Smooth muscle cell (in vitro differentiated cells): ENCODE measurements around the gene PDCD7. TPM values are rescaled to one million over a fixed set of nuclear protein-coding genes. Genes with fewer than 3 reads are reported as not detected.

Source experiments
- DNase-seq: peaks from one replicate; lab custom pipeline; 2025; ENCODE audit not compliant: unreplicated experiment; lab: John Stamatoyannopoulos, UW
- H2AFZ ChIP-seq: fragments of 200-600 bp; sonication (generic); 2 replicates; pipeline ENCODE4 v1.6.0; 2016; ENCODE audit warnings: antibody characterized with exemption, low read depth, mild to moderate bottlenecking
- H3F3A ChIP-seq: fragments of 200-600 bp; sonication (generic); 2 replicates; pipeline ENCODE4 v1.6.0; 2017; ENCODE audit warnings: antibody characterized with exemption, low read depth
- H3K27ac ChIP-seq: fragments of 200-600 bp; sonication (generic); 2 replicates; pipeline ENCODE4 v1.5.1; 2016; ENCODE audit warnings: low read depth, mild to moderate bottlenecking
- H3K27me3 ChIP-seq: fragments of 200-600 bp; sonication (generic); 2 replicates; pipeline ENCODE4 v1.6.1; 2016; ENCODE audit warnings: low read depth, mild to moderate bottlenecking
- H3K36me3 ChIP-seq: fragments of 200-600 bp; sonication (generic); 2 replicates; pipeline ENCODE4 v1.5.1; 2016; ENCODE audit warnings: low read depth
- H3K4me1 ChIP-seq: fragments of 200-600 bp; sonication (generic); 2 replicates; pipeline ENCODE4 v1.5.1; 2016; ENCODE audit warnings: low read depth
- H3K4me2 ChIP-seq: fragments of 200-600 bp; sonication (generic); 2 replicates; pipeline ENCODE4 v1.6.0; 2016; ENCODE audit warnings: mild to moderate bottlenecking
- H3K4me3 ChIP-seq: fragments of 200-600 bp; sonication (generic); 2 replicates; pipeline ENCODE4 v1.5.1; 2016; ENCODE audit warnings: mild to moderate bottlenecking
- H3K79me2 ChIP-seq: fragments of 200-600 bp; sonication (generic); 2 replicates; pipeline ENCODE4 v1.6.0; 2016; ENCODE audit warnings: low read depth, mild to moderate bottlenecking
- H3K9ac ChIP-seq: fragments of 200-600 bp; sonication (generic); 2 replicates; pipeline ENCODE4 v1.6.0; 2016; ENCODE audit warnings: low read depth
- H3K9me3 ChIP-seq: fragments of 200-600 bp; sonication (generic); replicated peaks from 2 replicates; pipeline ENCODE4 v1.5.1; 2016; ENCODE audit warnings: low read depth
- H4K20me1 ChIP-seq: fragments of 200-600 bp; sonication (generic); 2 replicates; pipeline ENCODE4 v1.6.0; 2016; ENCODE audit warnings: low read depth
- WGBS: methylation state at CpG from one replicate; pipeline ENCODE4 v1.1.7; 2016; ENCODE audit warnings: low lambda C conversion rate; 5-methylcytosine and 5-hydroxymethylcytosine counted together
- polyA plus RNA-seq: library from polyadenylated mRNA; unstranded; fragments of >200 nt; fragmentation: Nextera tagmentation; extraction: Ambion mirVana; gene quantifications from 2 replicates; pipeline ENCODE4 v1.2.1, GENCODE V29; 2016
- total RNA-seq: library from RNA; depleted of rRNA; stranded (reverse); fragments of >200 nt; gene quantifications from 2 replicates; pipeline ENCODE4 v1.2.3, GENCODE V29; 2014
- TF ChIP-seq, protein P1 (sequence below): fragments of 200-600 bp; sonication (generic); IDR thresholded peaks from 2 replicates; pipeline ENCODE4 v1.5.1; 2017; ENCODE audit warnings: borderline replicate concordance, mild to moderate bottlenecking, antibody characterized with exemption; ENCODE audit not compliant: insufficient read depth, poor library complexity, severe bottlenecking

PDCD7 gene
- total and polyA plus RNA-seq, 2 experiments from 2014 or later, result 11.6 to 14.3 TPM

DNA sequence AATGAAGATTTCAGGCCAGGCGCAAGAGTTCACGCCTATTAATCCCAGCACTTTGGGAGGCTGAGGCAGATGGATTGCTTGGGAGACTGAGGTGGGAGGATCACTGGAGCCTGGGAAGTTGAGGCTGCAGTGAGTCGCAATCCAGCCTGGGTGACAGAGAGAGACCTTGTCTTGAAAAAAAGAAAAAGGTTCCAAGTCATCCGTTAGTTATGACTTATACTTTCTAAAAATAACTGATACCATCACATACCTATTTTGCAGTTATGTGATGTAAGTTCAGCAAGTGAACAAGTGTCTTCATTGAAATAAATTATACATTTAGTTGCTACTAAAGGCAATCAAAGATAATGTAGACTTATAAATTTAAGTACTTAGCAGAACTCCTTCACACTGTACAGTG, 29.4 kb upstream of the PDCD7 start:
- no peak overlapping the region for H3K9ac ChIP-seq
- TF ChIP-seq, protein P1, sequence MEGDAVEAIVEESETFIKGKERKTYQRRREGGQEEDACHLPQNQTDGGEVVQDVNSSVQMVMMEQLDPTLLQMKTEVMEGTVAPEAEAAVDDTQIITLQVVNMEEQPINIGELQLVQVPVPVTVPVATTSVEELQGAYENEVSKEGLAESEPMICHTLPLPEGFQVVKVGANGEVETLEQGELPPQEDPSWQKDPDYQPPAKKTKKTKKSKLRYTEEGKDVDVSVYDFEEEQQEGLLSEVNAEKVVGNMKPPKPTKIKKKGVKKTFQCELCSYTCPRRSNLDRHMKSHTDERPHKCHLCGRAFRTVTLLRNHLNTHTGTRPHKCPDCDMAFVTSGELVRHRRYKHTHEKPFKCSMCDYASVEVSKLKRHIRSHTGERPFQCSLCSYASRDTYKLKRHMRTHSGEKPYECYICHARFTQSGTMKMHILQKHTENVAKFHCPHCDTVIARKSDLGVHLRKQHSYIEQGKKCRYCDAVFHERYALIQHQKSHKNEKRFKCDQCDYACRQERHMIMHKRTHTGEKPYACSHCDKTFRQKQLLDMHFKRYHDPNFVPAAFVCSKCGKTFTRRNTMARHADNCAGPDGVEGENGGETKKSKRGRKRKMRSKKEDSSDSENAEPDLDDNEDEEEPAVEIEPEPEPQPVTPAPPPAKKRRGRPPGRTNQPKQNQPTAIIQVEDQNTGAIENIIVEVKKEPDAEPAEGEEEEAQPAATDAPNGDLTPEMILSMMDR, result no peak
- H3K9me3 ChIP-seq, result no peaks in the 10 kb centered on the region
- peaks cover 62% of the 10 kb centered on the region for H4K20me1 ChIP-seq
- no peaks in the 10 kb centered on the region for H3K4me1 ChIP-seq
- no peak overlapping the region for H2AFZ ChIP-seq
- H3F3A ChIP-seq, result no peaks in the 10 kb centered on the region
- 86% methylated on average over 4 of the region's 4 CpGs for WGBS
- H3K4me3 ChIP-seq, result no peak overlapping the region
- H3K4me2 ChIP-seq, result no peak overlapping the region
- peaks cover 24% of the 10 kb centered on the region for H3K36me3 ChIP-seq
- H3K79me2 ChIP-seq, result peaks cover 28% of the 10 kb centered on the region
- DNase-seq, result no peak
- no peaks in the 10 kb centered on the region for H3K27me3 ChIP-seq
- H3K27ac ChIP-seq, result no peak overlapping the region

DNA sequence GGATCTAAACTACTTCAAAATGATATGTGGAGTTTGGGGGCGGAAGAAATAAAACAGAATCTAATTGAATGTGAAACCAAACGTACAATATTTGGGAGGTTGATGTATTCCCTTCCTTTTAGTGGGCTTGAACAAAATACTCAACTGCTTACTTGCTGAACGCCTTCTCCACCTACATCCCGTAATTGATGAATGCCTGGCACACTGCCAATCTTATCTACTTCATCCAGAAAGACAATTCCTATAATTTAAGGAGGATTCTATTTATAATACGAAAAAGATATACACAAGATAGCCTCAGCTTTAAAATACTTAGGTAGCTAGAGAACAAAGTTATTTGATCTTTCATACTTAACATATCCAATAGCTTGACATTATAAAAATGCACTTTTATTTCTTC, 23.1 kb upstream of the PDCD7 start:
- Histone ChIP-seq H3K36me3 (peaks cover 58% of the 10 kb centered on the region), H3K79me2 (peaks cover 10% of the 10 kb centered on the region)
- 95% methylated on average over 5 of the region's 5 CpGs for WGBS

DNA sequence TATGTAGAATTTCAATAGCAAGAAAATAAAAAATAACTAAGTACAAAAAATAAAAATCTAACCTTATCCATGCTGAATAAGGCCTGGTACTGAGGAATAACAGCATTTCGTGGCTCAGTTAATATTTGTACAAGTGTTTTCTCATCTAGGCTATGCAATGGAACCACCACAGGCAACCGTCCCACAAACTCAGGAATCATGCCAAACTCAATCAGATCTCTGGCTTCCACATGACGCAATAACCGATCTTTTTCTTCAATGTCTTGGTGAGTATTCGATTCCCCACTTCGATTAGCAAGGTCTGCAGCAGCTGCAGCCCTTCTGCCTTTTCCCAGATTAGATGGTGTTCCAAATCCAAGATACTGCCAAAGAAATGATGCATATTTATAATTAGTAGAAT, 21.1 kb upstream of the PDCD7 start:
- no peak overlapping the region for H3K27ac ChIP-seq
- H3K9me3 ChIP-seq, result no peaks in the 10 kb centered on the region
- no peaks in the 10 kb centered on the region for H3K4me1 ChIP-seq
- no peak overlapping the region for H3K9ac ChIP-seq
- no peak overlapping the region for H3K4me2 ChIP-seq
- H2AFZ ChIP-seq, result no peak overlapping the region
- H3K36me3 ChIP-seq, result peaks cover 64% of the 10 kb centered on the region
- TF ChIP-seq, protein P1, result no peak
- no peaks in the 10 kb centered on the region for H3K79me2 ChIP-seq
- no peak for DNase-seq
- H3K4me3 ChIP-seq, result no peak overlapping the region
- no peaks in the 10 kb centered on the region for H3K27me3 ChIP-seq
- 96% methylated on average over 6 of the region's 6 CpGs for WGBS
- H4K20me1 ChIP-seq, result peaks cover under 1% of the 10 kb centered on the region
- no peaks in the 10 kb centered on the region for H3F3A ChIP-seq

More for the DNA sequence above, 23.1 kb upstream of the PDCD7 start:
- Histone ChIP-seq H3K9ac (no peak overlapping the region), H3K27ac (no peak overlapping the region), H2AFZ (no peak overlapping the region), H3K4me2 (no peak overlapping the region), H3K9me3 (no peaks in the 10 kb centered on the region), H3K4me3 (no peak overlapping the region), H3K27me3 (no peaks in the 10 kb centered on the region), H4K20me1 (peaks cover 15% of the 10 kb centered on the region), H3K4me1 (no peaks in the 10 kb centered on the region), H3F3A (no peaks in the 10 kb centered on the region)
- no peak for DNase-seq
- TF ChIP-seq, protein P1, result no peak

DNA sequence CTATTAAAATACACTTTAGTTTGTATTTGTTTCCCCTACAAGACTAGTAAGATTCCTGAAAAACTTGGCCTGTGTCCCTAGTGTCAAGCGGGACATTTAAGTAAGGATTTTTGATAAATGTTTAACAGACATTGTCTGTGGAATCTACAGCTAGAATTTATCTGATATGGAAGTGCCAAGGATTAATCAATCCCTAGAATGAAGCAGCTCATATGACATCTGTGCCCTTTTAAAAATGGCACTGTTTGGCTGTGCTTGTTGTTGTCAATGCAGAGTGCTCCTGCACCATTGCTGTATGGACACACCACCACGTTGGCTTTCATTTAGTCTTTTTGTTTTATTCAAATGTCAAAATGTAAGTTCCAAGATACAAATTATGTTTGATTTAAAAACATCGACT, 14.3 kb upstream of the PDCD7 start:
- H3K4me2 ChIP-seq, result no peak overlapping the region
- no peak overlapping the region for H3K27ac ChIP-seq
- no peaks in the 10 kb centered on the region for H3K27me3 ChIP-seq
- H3K4me3 ChIP-seq, result no peak overlapping the region
- no peaks in the 10 kb centered on the region for H4K20me1 ChIP-seq
- 99% methylated on average over 3 of the region's 3 CpGs for WGBS
- no peaks in the 10 kb centered on the region for H3K4me1 ChIP-seq
- H3K9me3 ChIP-seq, result no peaks in the 10 kb centered on the region
- H3K79me2 ChIP-seq, result no peaks in the 10 kb centered on the region
- no peak for DNase-seq
- H3K36me3 ChIP-seq, result peaks cover 17% of the 10 kb centered on the region
- no peak overlapping the region for H2AFZ ChIP-seq
- no peak overlapping the region for H3K9ac ChIP-seq
- TF ChIP-seq, protein P1, result no peak
- H3F3A ChIP-seq, result no peaks in the 10 kb centered on the region
